Uterus (tissue), 4 donors: ENCODE measurements around the gene SYS1. TPM values are rescaled to one million over a fixed set of nuclear protein-coding genes. Genes with fewer than 3 reads are reported as not detected.
A peak's percentile ranks its signal among the peaks of the same experiment; 100 is the strongest.
"Not testable (repeated sequence)": the region's sequence is repeated elsewhere in the genome, so short reads cannot be mapped to it uniquely, and the experiment has no call there.

ENCODE experiments used
- DNase-seq, 2 donors: peaks; one replicate each; pipeline ENCODE4 v3.0.0-alpha.2; 2019 to 2020
- H3K27ac ChIP-seq, 2 donors: fragments of 200-600 bp; sonication (generic); 1 replicate in 1 of 2; 2 replicates in 1 of 2; pipeline ENCODE4 v1.5.1; 2016 to 2018
- H3K27me3 ChIP-seq, 2 donors: fragments of 200-600 bp; sonication (generic); one replicate each; pipeline ENCODE4 v1.5.1; 2018 to 2019; ENCODE audit warnings: control low read depth in 1 of 2
- H3K36me3 ChIP-seq, 2 donors: fragments of 200-600 bp; sonication (generic); one replicate each; pipeline ENCODE4 v1.5.1; 2019; ENCODE audit warnings: control low read depth in 1 of 2
- H3K4me1 ChIP-seq, 2 donors: fragments of 200-600 bp; sonication (generic); one replicate each; pipeline ENCODE4 v1.5.1; 2018 to 2019; ENCODE audit warnings: control low read depth in 1 of 2
- H3K4me3 ChIP-seq, 2 donors: fragments of 200-600 bp; sonication (generic); 1 replicate in 1 of 2; 2 replicates in 1 of 2; pipeline ENCODE4 v1.5.1; 2018 to 2019; ENCODE audit warnings: mild to moderate bottlenecking in 1 of 2
- H3K9me3 ChIP-seq, 2 donors: fragments of 200-600 bp; sonication (generic); one replicate each; pipeline ENCODE4 v1.5.1; 2019; ENCODE audit warnings: control low read depth in 1 of 2
- POLR2A ChIP-seq, 2 donors: fragments of 450-650 bp; IDR thresholded peaks; one replicate each; pipeline ENCODE4 v1.6.1; 2016; ENCODE audit warnings: antibody characterized with exemption in 2 of 2, mild to moderate bottlenecking in 1 of 2, moderate library complexity in 1 of 2
- intact Hi-C: fragments of 100-400 bp; cut with DNase I; formaldehyde crosslinking; loops from one replicate; pipeline ENCODE4 v1.15.1; 2023; ENCODE audit warnings: low total_unique reads
- total RNA-seq, 4 donors: library from RNA; depleted of rRNA in 3 of 4; stranded (reverse); fragments of >200 nt in 3 of 4; gene quantifications; one replicate each; pipeline versions ENCODE4 v1.1.0 to v1.2.4, GENCODE V29; 2014 to 2023
- TF ChIP-seq, protein P1 (sequence below), 4 experiments: fragments of 200-600 bp in 2 of 4; fragments of 450-650 bp in 2 of 4; sonication (generic) in 2 of 4; IDR thresholded peaks; one replicate each; pipeline ENCODE4 v1.5.1; 2016 to 2019; ENCODE audit warnings: antibody characterized with exemption in 4 of 4, mild to moderate bottlenecking in 2 of 4, moderate library complexity in 1 of 4
- donor health status: DM: yes; HTN: yes; CAD: no.

SYS1 gene
- total RNA-seq, 4 donors from 2014 or later: 19.0 to 35.6 (median 25.0) TPM

DNA sequence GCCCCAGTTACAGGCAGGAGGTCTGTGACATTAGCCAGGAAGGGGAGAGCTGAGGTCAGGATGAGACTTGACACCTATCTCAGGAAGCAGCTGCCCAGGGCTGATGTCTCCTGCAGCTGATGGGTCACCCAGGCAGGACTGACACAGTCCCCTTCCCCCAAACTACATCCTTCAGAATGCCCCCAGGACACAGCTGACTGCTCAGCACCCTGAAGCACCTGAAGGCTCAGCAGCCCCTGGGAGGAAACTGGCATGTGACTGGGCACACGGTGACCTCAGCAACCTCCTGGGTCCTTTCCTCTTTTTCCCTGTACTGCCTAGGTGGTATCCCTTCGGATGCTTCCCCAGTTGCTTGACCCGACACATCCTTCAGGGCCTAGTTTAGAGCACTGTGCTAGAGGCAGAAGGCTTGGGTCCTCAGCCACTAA is 16.7 kb upstream of the SYS1 start:
- intact Hi-C loops: no loop called here
- H3K4me1 ChIP-seq: peaks cover 3 to 22% of the 10 kb centered on the region in 2 donors

DNA sequence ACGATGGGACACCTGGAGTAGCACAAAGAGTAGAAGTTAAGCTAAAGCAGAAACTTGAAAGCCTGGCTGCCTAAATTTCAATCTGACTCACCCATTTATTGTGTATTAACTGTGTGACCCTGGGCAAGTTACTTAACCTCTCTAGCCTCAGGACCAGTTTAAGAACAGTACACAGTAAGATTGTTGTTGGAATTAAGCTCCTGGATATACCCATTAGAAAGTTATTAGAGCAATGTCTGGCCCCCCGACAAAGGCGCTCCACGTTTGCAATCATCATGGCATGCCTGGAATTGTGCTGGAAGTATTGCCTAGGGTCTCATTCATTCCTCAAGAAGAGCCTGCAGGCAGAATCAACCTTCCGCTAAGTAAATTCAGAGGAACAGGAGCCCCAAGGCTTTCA is 16.1 kb upstream of the SYS1 start:
- H3K4me1 ChIP-seq: peaks cover 0 to 19% of the 10 kb centered on the region in 2 donors
- intact Hi-C loops: no loop called here
- DNase-seq: no peak
- no peaks in the 10 kb centered on the region for H3K9me3 ChIP-seq
- peak overlapping the region; percentile 78 for H3K4me3 ChIP-seq
- peak overlapping the region; percentile 91 to 97 for H3K27ac ChIP-seq
- H3K27me3 ChIP-seq: no peaks in the 10 kb centered on the region
- no peaks in the 10 kb centered on the region for H3K36me3 ChIP-seq
- no peak for TF ChIP-seq POLR2A (IDR thresholded peaks at IDR 0.05)
- TF ChIP-seq, protein P1, sequence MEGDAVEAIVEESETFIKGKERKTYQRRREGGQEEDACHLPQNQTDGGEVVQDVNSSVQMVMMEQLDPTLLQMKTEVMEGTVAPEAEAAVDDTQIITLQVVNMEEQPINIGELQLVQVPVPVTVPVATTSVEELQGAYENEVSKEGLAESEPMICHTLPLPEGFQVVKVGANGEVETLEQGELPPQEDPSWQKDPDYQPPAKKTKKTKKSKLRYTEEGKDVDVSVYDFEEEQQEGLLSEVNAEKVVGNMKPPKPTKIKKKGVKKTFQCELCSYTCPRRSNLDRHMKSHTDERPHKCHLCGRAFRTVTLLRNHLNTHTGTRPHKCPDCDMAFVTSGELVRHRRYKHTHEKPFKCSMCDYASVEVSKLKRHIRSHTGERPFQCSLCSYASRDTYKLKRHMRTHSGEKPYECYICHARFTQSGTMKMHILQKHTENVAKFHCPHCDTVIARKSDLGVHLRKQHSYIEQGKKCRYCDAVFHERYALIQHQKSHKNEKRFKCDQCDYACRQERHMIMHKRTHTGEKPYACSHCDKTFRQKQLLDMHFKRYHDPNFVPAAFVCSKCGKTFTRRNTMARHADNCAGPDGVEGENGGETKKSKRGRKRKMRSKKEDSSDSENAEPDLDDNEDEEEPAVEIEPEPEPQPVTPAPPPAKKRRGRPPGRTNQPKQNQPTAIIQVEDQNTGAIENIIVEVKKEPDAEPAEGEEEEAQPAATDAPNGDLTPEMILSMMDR (IDR thresholded peaks at IDR 0.05): no peak

More for the DNA sequence above, 16.7 kb upstream of the SYS1 start:
- no peak for TF ChIP-seq POLR2A (IDR thresholded peaks at IDR 0.05)
- TF ChIP-seq, protein P1 (IDR thresholded peaks at IDR 0.05): no peak
- Histone ChIP-seq H3K9me3 (no peaks in the 10 kb centered on the region), H3K27ac (peak overlapping the region; percentile 91 to 97), H3K36me3 (no peaks in the 10 kb centered on the region), H3K4me3 (peak overlapping the region; percentile 78), H3K27me3 (no peaks in the 10 kb centered on the region)
- DNase-seq: no peak

DNA sequence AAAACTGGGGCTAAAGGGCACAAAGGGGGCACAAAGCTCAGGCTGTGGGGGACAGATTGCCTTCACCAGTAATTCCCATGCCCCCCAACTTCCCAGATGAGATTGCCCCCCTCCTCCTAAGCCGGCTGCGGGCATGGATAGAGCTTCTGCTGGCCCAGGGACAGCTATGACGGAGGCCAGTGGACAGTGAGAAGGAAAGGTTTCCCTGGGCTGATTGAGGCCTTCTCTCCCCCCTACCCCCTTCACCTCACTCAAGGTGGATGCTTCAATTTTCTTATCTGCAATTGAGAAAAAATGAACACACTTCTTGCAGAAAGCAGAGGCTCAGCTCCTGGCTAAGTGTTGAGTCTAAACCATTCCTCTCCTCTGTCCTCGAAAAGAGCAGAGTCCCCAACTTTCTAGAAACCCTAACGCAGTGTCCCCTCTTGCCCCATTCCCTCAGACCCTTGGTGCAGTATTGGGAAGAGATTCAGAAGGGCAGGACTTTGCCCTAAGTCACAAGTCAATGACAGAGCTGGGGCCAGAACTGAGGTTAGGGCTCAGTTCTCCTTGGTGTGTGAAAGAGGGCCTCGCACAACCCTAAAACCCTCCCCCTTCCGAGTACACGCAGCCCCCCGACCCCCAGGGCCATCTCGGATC is 15.5 kb upstream of the SYS1 start:
- peak overlapping the region; percentile 78 for H3K4me3 ChIP-seq

DNA sequence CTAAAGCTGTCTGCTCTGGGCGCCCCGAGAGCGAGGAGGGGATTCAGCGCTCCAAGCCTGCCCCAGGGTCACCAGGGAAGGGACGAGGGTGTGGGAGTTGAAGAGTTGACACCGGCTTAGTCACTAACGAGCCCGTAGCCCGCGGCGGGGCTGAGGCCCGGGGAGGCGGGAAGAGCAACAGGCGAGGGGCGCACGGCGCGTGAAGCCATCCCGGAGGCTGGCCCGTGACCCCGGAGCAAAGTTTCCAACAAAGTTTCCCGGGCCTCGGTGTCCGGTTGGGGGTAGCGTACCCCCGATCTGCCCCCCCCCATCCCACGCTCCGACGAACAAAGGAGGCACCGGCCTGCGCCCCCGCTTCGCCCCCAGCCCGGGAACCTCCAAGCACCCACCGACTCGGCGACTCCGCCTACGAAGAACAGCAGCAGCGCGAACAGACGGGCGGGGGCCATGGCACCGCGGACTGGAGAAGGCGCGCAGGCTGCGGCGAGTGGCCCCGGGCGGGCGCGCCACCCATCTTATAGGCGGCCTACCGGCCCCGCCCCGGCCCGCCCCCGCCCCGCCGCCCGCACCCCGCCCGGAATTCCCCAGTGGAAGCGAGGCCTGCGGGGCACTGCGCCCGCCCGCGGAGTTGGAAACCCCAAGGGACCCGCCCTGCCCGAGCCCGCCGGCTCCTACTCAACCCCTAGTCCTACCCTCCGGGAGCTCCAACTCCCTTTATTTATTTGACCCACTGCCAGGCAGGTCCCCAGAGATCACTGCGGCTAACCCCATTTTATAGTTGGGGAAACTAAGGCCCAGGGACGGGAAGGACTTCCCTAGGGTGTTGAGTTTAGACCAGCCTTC is 14.8 kb upstream of the SYS1 start, which contains the start of gene SDC4:
TSS of gene SDC4 (minus strand) at position 489 of the 843 bp plus-strand sequence. CDS start at position 449, 40 bp downstream.
- H3K36me3 ChIP-seq: no peaks in the 10 kb centered on the region
- intact Hi-C loops: no loop called here
- no peaks in the 10 kb centered on the region for H3K9me3 ChIP-seq
- DNase-seq: peak; percentile 73 to 76
- H3K4me3 ChIP-seq: peak within 1 kb of the TSS; percentile 78
- peaks cover 0 to 16% of the 10 kb centered on the region in 2 donors for H3K4me1 ChIP-seq
- TF ChIP-seq, protein P1 (IDR thresholded peaks at IDR 0.05): peak in 1 of 4 experiments; percentile 5
- peak in 1 of 2 donors; percentile 93 for TF ChIP-seq POLR2A (IDR thresholded peaks at IDR 0.05)
- no peaks in the 10 kb centered on the region for H3K27me3 ChIP-seq
- peak within 1 kb of the TSS; percentile 91 to 97 for H3K27ac ChIP-seq

More for the DNA sequence above, 15.5 kb upstream of the SYS1 start:
- Histone ChIP-seq H3K27ac (peak overlapping the region; percentile 91 to 97), H3K27me3 (no peaks in the 10 kb centered on the region), H3K36me3 (no peaks in the 10 kb centered on the region), H3K4me1 (peaks cover 0 to 16% of the 10 kb centered on the region in 2 donors), H3K9me3 (no peaks in the 10 kb centered on the region)
- DNase-seq: no peak
- intact Hi-C loops: no loop called here
- no peak for TF ChIP-seq POLR2A (IDR thresholded peaks at IDR 0.05)
- TF ChIP-seq, protein P1 (IDR thresholded peaks at IDR 0.05): no peak

DNA sequence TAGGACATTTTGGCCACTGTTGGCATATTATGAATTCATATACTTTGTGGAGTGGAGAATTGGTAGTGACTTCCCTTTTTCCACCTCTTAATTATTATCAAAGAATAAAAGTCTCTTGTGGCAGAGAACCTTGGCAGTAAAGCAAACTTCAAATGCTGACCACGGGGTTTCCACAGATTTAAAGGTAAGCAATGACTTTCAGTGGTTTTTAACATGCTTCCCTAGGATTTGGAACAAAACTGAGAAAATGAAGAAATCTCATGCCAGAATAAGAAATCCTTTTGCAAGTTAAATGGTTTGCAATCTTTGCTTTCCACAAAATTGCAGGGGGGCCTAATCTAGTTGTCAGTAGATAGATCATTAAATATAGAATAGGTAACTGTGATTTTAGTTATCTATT is 12.7 kb upstream of the SYS1 start:
- intact Hi-C loops: no loop called here

DNA sequence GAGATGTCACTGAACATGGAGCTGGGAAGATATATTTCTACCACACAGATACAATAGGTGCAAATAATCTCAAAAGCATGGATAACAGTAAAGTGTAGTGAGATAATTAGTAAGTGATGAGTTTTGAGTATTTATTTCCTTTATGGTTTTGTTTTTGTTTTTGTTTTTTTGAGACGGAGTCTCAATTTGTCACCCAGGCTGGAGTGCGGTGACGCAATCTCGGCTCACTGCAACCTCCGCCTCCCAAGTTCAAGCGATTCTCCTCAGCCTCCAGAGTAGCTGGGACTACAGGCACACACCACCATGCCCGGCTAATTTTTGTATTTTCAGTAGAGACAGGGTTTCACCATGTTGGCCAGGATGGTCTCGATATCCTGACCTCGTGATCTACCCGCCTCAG is 12.2 kb upstream of the SYS1 start:
- DNase-seq, H3K4me3 ChIP-seq, H3K36me3 ChIP-seq, H3K27me3 ChIP-seq, H3K4me1 ChIP-seq, H3K9me3 ChIP-seq, H3K27ac ChIP-seq, intact Hi-C loops: not testable (repeated sequence)

More for the DNA sequence above, 12.7 kb upstream of the SYS1 start:
- TF ChIP-seq, protein P1 (IDR thresholded peaks at IDR 0.05): no peak
- TF ChIP-seq POLR2A (IDR thresholded peaks at IDR 0.05): no peak
- no peaks in the 10 kb centered on the region for H3K27me3 ChIP-seq
- no peak overlapping the region for H3K27ac ChIP-seq
- H3K4me1 ChIP-seq: peaks cover 0 to 4% of the 10 kb centered on the region in 2 donors
- no peak for DNase-seq
- H3K9me3 ChIP-seq: no peaks in the 10 kb centered on the region
- no peaks in the 10 kb centered on the region for H3K36me3 ChIP-seq
- H3K4me3 ChIP-seq: no peak overlapping the region
